Daoy (cell line): ENCODE results near the gene GRIK1. TPM values are rescaled to one million over a fixed set of nuclear protein-coding genes. Genes with fewer than 3 reads are reported as not detected.

Experiments used
- DNase-seq: peaks from one replicate; pipeline ENCODE4 v3.0.0-alpha.2; 2015; ENCODE audit warnings: low read depth
- total RNA-seq: library from RNA; depleted of rRNA; stranded (reverse); fragments of >200 nt; shearing (Covaris generic); gene quantifications from 2 replicates; pipeline ENCODE4 v1.2.3, GENCODE V29; 2014

Gene GRIK1
- total RNA-seq, 1 experiment from 2014 or later: not detected

GRCh38 chr21:29827647-29828046 lies 112.1 kb downstream of the GRIK1 start:
- no peak for DNase-seq

- DNase-seq: no peak
Observed at GRCh38 chr21:29827236-29827635, 112.6 kb downstream of the GRIK1 start.

DNA sequence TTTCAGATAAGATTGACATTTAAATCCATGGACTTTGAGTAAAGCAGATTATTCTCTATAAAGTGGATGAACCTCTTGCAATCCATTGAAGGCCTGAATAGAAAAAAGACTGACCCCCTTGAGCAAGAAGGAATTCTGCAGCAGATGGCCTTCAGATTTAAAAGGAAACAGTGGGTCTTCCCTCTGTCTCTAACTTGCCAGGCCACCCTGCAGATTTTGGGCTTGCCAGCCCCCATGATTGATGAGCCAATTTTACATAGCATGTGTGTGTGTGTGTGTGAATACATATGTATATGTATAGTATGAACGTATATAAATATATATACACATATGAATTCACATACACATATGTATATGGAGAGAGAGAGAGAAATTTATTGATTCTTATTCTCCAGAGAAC lies 113.4 kb downstream of the GRIK1 start:
- no peak for DNase-seq

- no peak for DNase-seq
Observed at GRCh38 chr21:29825936-29826335, 113.9 kb downstream of the GRIK1 start.

- DNase-seq: no peak
Observed at GRCh38 chr21:29825345-29825744, 114.5 kb downstream of the GRIK1 start.

DNA sequence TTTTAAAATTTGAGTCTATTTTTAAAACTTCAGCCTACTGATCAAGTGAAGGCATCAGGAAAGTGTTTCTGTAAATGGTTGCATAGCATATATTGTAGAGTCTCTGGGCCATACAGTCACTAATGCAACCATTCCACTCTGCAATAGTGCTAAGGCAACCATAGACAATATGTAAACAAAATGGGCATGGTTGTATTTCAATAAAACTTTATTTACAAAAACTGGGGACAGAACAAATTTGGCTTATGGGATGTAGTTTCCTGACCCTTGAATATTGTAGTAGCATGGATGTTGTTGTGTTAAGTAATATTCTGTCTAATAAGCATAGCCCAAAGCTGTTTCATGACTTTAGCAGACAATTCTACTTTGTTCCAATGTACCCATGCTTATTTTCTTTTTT lies 117.7 kb downstream of the GRIK1 start:
- DNase-seq: no peak

DNA sequence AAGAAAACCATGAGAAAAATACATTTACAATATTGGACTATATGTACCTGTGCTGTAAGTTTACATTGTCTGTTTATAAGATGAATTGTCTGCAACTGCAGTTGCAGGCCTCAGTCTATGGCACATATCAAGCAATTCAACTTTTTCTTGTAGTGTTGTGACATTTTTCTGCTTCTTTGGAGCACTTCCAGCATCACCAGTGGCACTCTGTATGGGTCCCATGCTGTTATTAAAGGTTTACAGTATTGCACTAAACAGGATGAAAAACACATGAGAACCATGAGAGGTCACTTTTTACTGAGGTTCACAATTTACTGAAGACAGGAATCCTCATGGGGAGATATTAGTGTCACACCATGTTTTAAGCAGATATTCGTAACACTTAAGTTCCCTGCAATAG lies 118.6 kb downstream of the GRIK1 start:
- no peak for DNase-seq

- DNase-seq: no peak
Observed at GRCh38 chr21:29819675-29820326, 120.0 kb downstream of the GRIK1 start.

- no peak for DNase-seq
Observed at GRCh38 chr21:29818383-29818921, 121.3 kb downstream of the GRIK1 start.

- no peak for DNase-seq
Observed at GRCh38 chr21:29817450-29817849, 122.3 kb downstream of the GRIK1 start.

GRCh38 chr21:29812947-29813346 lies 126.8 kb downstream of the GRIK1 start:
- DNase-seq: no peak

DNA sequence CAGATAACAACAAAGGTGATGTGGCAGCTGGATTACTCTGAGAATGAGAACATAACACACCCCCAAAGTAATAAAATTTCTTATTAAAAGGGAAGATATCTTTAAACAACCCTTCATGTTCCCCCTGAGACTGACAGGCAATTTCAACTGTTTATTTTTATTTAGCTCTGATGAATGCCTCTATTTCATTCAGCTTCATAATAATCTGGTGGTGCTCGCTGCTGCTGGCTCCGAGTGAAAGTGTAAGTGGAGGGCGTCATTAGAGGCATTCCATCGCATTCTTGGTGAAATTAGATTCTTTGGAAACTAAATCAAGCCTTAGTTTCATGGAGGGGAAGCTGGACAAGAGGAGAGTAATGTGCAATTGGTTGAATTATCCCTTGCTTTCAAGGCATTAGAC lies 128.9 kb downstream of the GRIK1 start:
- DNase-seq: no peak

DNA sequence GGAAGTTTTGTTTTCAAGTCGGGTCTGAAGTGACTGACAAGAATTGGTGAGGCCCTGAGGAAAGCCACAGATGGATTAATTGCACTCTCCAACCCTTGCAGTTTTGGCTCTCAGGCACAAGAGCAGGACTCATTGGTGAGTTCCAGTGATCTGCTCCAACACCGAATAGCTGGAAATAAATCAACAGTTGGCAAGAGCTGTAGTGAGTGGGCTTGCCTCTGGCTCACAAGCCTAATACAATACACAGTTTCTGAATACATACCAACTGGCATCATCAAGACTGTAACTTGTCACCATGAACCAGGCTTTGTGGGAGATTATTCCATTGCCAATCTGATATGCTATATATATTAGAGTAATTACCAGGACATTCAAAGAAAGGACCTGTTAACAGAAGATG lies 131.6 kb downstream of the GRIK1 start:
- DNase-seq: no peak

DNA sequence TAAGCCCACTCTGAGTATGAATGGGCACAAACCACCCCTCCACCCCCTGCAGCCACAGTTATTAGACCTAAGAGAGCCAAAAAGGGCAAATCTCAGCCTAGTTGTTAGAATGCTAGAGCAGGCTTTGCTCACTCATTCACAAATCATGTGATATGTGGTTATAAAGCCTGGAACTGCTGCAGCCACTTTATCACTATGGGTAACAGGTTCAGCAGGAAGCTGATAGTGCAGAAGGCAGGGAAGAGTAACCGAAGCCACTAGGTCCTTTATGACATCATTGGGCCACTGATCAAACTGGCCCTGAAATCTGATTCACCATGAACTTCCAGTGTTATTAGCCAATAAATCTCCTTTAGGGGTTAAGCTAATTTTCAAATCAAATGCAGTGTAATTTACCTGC lies 134.7 kb downstream of the GRIK1 start:
- no peak for DNase-seq

GRCh38 chr21:29803191-29803590 lies 136.6 kb downstream of the GRIK1 start:
- no peak for DNase-seq

- no peak for DNase-seq
Observed at GRCh38 chr21:29801122-29801521, 138.7 kb downstream of the GRIK1 start.

- no peak for DNase-seq
Observed at GRCh38 chr21:29800056-29800455, 139.7 kb downstream of the GRIK1 start.

- no peak for DNase-seq
Observed at GRCh38 chr21:29798840-29799239, 141.0 kb downstream of the GRIK1 start.

- no peak for DNase-seq
Observed at GRCh38 chr21:29797155-29797554, 142.6 kb downstream of the GRIK1 start.

DNA sequence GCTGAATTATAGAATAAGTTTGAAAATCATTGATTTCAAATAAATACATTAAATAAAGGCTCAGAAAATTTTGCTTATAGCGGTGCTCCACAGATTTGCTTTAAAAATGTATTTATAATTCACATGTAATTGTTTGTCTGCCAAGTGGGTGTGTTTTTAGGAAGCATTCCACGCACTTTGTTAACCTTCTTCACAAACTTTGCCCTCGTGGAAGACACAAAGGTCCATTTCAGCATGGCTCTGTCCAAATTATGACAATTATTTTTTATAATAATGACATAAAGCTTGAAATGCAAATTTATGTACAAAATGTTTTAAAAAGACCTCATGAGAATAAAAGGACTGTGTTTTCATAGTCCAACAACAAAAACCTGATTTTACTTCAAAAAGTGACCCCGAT lies 146.1 kb downstream of the GRIK1 start:
- DNase-seq: no peak

DNA sequence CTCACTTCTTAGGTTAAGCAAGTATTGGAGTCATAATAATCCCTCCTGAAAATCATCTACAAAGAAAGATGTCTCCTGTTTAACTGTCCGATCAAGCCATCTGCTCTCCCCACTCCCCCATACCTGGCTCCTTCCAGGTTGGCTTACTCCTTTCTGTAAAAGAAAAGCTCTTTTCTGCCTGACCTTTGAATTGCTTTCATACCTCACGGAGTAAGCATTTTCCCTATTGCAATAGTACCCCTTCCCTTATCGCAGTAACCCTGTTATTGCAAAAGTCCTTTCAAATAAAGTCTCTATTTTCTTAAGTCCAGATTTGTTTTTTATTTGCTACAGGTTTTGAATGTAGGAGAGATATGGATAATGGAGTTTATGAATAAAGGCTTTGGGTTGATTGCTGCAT lies 150.4 kb downstream of the GRIK1 start:
- no peak for DNase-seq

DNA sequence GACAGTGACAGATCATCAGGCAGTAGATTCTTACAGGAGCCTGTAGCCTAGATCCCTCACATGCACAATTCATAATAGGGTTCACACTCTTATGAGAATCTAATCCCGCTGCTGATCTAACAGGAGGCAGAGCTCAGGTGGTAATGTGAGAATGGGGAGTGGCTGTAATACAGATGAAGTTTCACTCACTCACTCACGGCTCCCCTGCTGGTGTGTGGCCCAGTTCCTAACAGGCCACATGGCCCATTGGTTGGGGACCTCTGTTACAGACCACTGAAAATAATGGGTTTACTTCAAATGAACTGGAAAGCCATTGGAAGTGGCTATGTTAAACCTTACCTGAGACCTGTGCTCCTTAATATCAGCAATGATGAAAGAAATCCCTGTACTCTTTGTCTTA lies 151.0 kb downstream of the GRIK1 start:
- DNase-seq: no peak

DNA sequence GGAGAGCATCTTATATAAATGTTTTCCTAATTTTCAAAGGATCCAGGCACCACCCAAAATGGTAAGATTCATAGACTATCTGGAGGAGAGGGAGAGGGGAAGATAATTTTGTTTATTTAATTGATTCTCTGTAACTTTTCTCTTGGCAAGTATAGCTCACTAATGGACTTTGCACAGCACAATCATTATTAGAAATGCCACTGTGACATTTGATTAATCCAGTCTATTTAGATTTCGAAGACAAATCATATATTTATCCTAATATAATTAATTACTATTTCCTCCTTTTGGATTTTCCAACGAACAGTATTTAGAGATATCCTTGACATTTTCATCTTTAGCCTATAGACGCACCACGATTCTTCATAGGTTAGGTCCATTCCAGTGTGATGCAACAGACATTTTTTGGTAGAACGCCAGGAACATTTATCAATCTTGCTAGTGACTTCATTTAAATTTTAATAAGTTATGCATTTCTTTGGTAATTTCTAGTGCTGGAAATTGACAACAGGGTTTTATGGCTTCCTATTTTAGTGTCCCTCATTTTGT lies 152.4 kb downstream of the GRIK1 start:
- DNase-seq: no peak
